ENCODE measurements around the gene POMGNT1.

The POMGNT1 gene

DNA sequence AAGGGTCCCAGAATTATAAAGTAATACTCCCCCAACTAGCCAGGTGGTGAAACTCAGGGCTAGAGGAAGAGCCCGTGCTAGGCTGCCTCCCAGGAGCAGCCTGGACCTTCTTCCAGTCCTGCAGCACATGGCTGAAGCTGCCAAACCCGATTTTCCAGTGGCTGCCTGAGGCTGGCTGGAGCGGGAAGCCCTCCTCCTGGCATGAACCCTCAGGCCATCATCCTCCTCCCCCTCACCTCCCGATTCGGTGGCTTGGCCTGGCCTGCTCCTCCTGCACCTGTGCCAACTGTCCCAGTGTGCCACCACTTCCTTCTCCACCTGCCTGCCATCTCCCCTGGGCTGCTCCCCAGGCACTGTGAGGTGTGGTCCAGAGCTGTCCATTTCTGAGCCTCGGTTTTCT is 26.4 kb downstream of the POMGNT1 start:
- H3K4me2 ChIP-seq (ENCODE audit: low read length) = no peak overlapping the region

DNA sequence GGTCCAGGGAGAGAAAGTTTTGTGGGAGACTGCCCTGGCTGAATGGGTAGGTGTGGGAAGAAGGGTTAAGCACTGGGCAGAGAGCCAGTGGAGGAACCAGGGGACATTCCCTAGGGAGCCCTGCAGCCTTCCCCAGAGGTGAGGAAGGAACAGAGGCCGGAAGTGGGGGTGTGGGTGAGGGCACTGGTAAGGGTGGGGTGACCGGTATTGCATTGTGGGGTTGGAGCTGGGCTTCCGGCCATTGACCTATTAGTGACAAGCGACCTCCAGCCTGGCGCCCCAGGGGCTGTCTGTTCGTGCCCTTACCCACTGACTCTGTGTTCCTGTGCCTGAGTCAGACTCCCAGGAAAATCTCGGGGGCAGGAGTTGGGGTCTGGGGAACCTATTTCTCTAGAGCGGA is 26.9 kb downstream of the POMGNT1 start:
- Histone ChIP-seq H3K36me3 (replicated peaks; ENCODE audit: low read depth, low read length) (no peaks in the 10 kb centered on the region), H3K79me2 (ENCODE audit: low read length) (no peaks in the 10 kb centered on the region), H4K20me1 (ENCODE audit: insufficient read depth, low read length) (no peaks in the 10 kb centered on the region), H2AFZ (ENCODE audit: low read depth, low read length) (no peak overlapping the region), H3K4me3 (ENCODE audit: low read length) (no peak overlapping the region), H3K4me1 (ENCODE audit: low read length) (peaks cover 15% of the 10 kb centered on the region; the same call in 1 of the 2 replicates), H3K4me2 (ENCODE audit: low read length) (no peak overlapping the region), H3K27me3 (ENCODE audit: low read depth, low read length) (peaks cover 11% of the 10 kb centered on the region; the same call in 1 of the 2 replicates), H3K9ac (ENCODE audit: low read length) (no peak overlapping the region), H3K9me3 (ENCODE audit: insufficient read depth, low read length) (no peaks in the 10 kb centered on the region), H3K27ac (ENCODE audit: low read length) (no peak overlapping the region)
- TF ChIP-seq CTCF (IDR thresholded peaks at IDR 0.05; ENCODE audit: low read depth, low read length) = no peak
- no peak for TF ChIP-seq EZH2phosphoT487 (IDR thresholded peaks at IDR 0.05; ENCODE audit: low read depth)

More for the DNA sequence above, 26.4 kb downstream of the POMGNT1 start:
- no peak overlapping the region for H2AFZ ChIP-seq (ENCODE audit: low read depth, low read length)
- no peak overlapping the region for H3K4me3 ChIP-seq (ENCODE audit: low read length)
- peaks cover 10% of the 10 kb centered on the region; the same call in 1 of the 2 replicates for H3K27me3 ChIP-seq (ENCODE audit: low read depth, low read length)
- H3K79me2 ChIP-seq (ENCODE audit: low read length) = no peaks in the 10 kb centered on the region
- peaks cover 12% of the 10 kb centered on the region; the same call in 1 of the 2 replicates for H3K4me1 ChIP-seq (ENCODE audit: low read length)
- no peaks in the 10 kb centered on the region for H4K20me1 ChIP-seq (ENCODE audit: insufficient read depth, low read length)
- no peak overlapping the region for H3K27ac ChIP-seq (ENCODE audit: low read length)
- no peaks in the 10 kb centered on the region for H3K36me3 ChIP-seq (replicated peaks; ENCODE audit: low read depth, low read length)
- no peak overlapping the region for H3K9ac ChIP-seq (ENCODE audit: low read length)
- TF ChIP-seq CTCF (IDR thresholded peaks at IDR 0.05; ENCODE audit: low read depth, low read length) = no peak
- TF ChIP-seq EZH2phosphoT487 (IDR thresholded peaks at IDR 0.05; ENCODE audit: low read depth) = no peak
- H3K9me3 ChIP-seq (ENCODE audit: insufficient read depth, low read length) = no peaks in the 10 kb centered on the region

DNA sequence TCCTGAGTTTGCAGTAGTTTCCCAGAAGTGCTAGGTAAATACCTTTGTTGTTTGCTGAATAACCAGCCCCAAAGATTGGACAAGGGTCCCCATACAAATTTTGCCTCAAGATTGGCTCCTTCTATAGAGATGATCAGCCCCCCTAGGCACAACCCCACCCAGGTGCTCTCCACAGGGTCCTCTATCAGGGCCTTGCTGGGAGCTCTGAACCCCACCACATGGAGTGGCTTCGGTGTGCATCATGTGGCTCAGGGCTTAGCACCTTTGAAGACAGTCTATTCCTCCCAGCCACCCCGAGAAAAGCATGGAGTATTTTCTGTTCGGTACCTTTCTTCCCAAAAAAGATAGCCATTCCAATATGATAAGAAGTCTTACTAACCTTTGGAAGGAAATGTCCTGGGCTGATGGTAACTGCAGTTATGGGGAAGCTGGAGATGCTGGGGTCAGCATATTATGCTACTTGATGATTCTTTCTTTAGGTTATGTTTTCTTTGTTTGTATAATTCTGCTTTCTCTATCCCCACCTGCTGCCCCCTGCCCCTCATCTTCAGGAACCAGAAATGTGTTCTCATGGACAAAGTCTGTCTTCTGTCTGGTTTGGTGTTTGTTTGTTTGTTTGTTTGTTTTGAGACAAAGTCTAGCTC is 28.3 kb downstream of the POMGNT1 start:
- Histone ChIP-seq H3K36me3 (replicated peaks; ENCODE audit: low read depth, low read length) (no peaks in the 10 kb centered on the region), H3K79me2 (ENCODE audit: low read length) (no peaks in the 10 kb centered on the region), H3K4me1 (ENCODE audit: low read length) (peaks cover 19% of the 10 kb centered on the region; the same call in 1 of the 2 replicates), H2AFZ (ENCODE audit: low read depth, low read length) (no peak overlapping the region), H3K9me3 (ENCODE audit: insufficient read depth, low read length) (no peaks in the 10 kb centered on the region), H4K20me1 (ENCODE audit: insufficient read depth, low read length) (no peaks in the 10 kb centered on the region), H3K9ac (ENCODE audit: low read length) (no peak overlapping the region), H3K27ac (ENCODE audit: low read length) (no peak overlapping the region), H3K4me3 (ENCODE audit: low read length) (no peak overlapping the region), H3K27me3 (ENCODE audit: low read depth, low read length) (peaks cover 12% of the 10 kb centered on the region; the same call in 1 of the 2 replicates), H3K4me2 (ENCODE audit: low read length) (no peak overlapping the region)
- TF ChIP-seq EZH2phosphoT487 (IDR thresholded peaks at IDR 0.05; ENCODE audit: low read depth) (no peak), CTCF (IDR thresholded peaks at IDR 0.05; ENCODE audit: low read depth, low read length) (no peak)

- H3K79me2 ChIP-seq (ENCODE audit: low read length) = no peaks in the 10 kb centered on the region
- no peak overlapping the region for H3K9ac ChIP-seq (ENCODE audit: low read length)
- H4K20me1 ChIP-seq (ENCODE audit: insufficient read depth, low read length) = no peaks in the 10 kb centered on the region
- peaks cover 19% of the 10 kb centered on the region; the same call in 1 of the 2 replicates for H3K27me3 ChIP-seq (ENCODE audit: low read depth, low read length)
- H3K4me1 ChIP-seq (ENCODE audit: low read length) = peaks cover 16% of the 10 kb centered on the region; the same call in 1 of the 2 replicates
- H2AFZ ChIP-seq (ENCODE audit: low read depth, low read length) = no peak overlapping the region
- H3K27ac ChIP-seq (ENCODE audit: low read length) = no peak overlapping the region
- H3K4me3 ChIP-seq (ENCODE audit: low read length) = no peak overlapping the region
- no peaks in the 10 kb centered on the region for H3K9me3 ChIP-seq (ENCODE audit: insufficient read depth, low read length)
- TF ChIP-seq EZH2phosphoT487 (IDR thresholded peaks at IDR 0.05; ENCODE audit: low read depth) = no peak
- TF ChIP-seq CTCF (IDR thresholded peaks at IDR 0.05; ENCODE audit: low read depth, low read length) = no peak
- H3K36me3 ChIP-seq (replicated peaks; ENCODE audit: low read depth, low read length) = no peaks in the 10 kb centered on the region
- no peak overlapping the region for H3K4me2 ChIP-seq (ENCODE audit: low read length)
Measured at GRCh38 chr1:46168477-46168876, 29.8 kb downstream of the POMGNT1 start.
